Thoracic aorta (tissue), 2 donors: ENCODE data around the gene ZNF879. TPM values are rescaled to one million over a fixed set of nuclear protein-coding genes. Genes with fewer than 3 reads are reported as not detected.

ENCODE experiments used
- ATAC-seq: fragments of 150-250 bp; one replicate; pipeline ENCODE4 v1.8.0; 2017; ENCODE audit warnings: low read depth; ENCODE audit not compliant: insufficient number of reproducible peaks, low FRiP score
- DNase-seq: peaks from one replicate; pipeline ENCODE4 v3.0.0-alpha.2; 2020; ENCODE audit warnings: low spot score
- H3K27ac ChIP-seq, 2 donors: fragments of 200-600 bp; sonication (generic); 1 replicate in 1 of 2; 2 replicates in 1 of 2; pipeline ENCODE4 v1.5.1; 2016; ENCODE audit warnings: mild to moderate bottlenecking in 2 of 2, moderate library complexity in 2 of 2
- H3K27me3 ChIP-seq: fragments of 200-600 bp; sonication (generic); replicated peaks from 2 replicates; pipeline ENCODE4 v1.6.0; 2016; ENCODE audit warnings: mild to moderate bottlenecking; ENCODE audit not compliant: insufficient read depth
- H3K36me3 ChIP-seq: fragments of 200-600 bp; sonication (generic); one replicate; pipeline ENCODE4 v1.5.1; 2016
- H3K4me1 ChIP-seq, 2 donors: fragments of 200-600 bp; sonication (generic); 1 replicate in 1 of 2; 2 replicates in 1 of 2; pipeline versions ENCODE4 v1.5.1 to v1.6.0; 2016; ENCODE audit warnings: low read depth in 2 of 2, mild to moderate bottlenecking in 1 of 2; ENCODE audit not compliant: control insufficient read depth in 1 of 2
- H3K4me3 ChIP-seq: fragments of 200-600 bp; sonication (generic); 2 replicates; pipeline ENCODE4 v1.5.1; 2016; ENCODE audit warnings: mild to moderate bottlenecking
- H3K9me3 ChIP-seq: fragments of 200-600 bp; sonication (generic); 2 replicates; pipeline ENCODE4 v1.5.1; 2016
- total RNA-seq, 2 donors: library from RNA; depleted of rRNA; stranded (reverse); fragments of >200 nt; gene quantifications; one replicate each; pipeline versions ENCODE4 v1.1.0 to v1.2.3, GENCODE V29; 2016
- TF ChIP-seq, protein P1 (sequence below): fragments of 200-600 bp; sonication (generic); IDR thresholded peaks from one replicate; pipeline ENCODE4 v1.5.1; 2019; ENCODE audit warnings: antibody characterized with exemption

The ZNF879 gene
- total RNA-seq, 2 donors from 2014 or later, result 2.6 to 6.3 TPM

DNA sequence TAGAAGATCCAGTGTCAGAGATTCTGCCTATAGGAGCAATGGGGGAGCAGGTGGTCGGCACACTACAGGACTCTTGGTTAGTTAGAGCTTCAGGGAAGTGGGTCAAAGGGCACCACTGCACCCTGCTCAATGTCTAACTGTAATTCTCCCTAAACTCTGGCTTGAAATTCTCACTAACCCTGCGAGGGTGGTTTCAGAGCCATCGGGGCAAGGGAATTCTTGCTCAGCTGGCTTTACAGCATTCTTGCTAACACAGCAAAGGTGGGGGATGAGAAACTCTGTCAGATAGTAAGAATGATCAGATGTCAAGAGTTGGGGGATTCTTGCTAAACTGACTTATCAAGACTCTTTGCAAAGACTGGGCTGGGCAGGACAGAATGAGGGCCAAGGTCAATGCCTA lies 31.8 kb downstream of the ZNF879 start:
- DNase-seq (no peak), ATAC-seq (no peak)
- TF ChIP-seq, protein P1, sequence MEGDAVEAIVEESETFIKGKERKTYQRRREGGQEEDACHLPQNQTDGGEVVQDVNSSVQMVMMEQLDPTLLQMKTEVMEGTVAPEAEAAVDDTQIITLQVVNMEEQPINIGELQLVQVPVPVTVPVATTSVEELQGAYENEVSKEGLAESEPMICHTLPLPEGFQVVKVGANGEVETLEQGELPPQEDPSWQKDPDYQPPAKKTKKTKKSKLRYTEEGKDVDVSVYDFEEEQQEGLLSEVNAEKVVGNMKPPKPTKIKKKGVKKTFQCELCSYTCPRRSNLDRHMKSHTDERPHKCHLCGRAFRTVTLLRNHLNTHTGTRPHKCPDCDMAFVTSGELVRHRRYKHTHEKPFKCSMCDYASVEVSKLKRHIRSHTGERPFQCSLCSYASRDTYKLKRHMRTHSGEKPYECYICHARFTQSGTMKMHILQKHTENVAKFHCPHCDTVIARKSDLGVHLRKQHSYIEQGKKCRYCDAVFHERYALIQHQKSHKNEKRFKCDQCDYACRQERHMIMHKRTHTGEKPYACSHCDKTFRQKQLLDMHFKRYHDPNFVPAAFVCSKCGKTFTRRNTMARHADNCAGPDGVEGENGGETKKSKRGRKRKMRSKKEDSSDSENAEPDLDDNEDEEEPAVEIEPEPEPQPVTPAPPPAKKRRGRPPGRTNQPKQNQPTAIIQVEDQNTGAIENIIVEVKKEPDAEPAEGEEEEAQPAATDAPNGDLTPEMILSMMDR, result no peak
- Histone ChIP-seq H3K36me3 (no peaks in the 10 kb centered on the region), H3K27ac (no peak overlapping the region), H3K27me3 (no peaks in the 10 kb centered on the region), H3K9me3 (no peaks in the 10 kb centered on the region), H3K4me3 (no peak overlapping the region), H3K4me1 (no peaks in the 10 kb centered on the region)

DNA sequence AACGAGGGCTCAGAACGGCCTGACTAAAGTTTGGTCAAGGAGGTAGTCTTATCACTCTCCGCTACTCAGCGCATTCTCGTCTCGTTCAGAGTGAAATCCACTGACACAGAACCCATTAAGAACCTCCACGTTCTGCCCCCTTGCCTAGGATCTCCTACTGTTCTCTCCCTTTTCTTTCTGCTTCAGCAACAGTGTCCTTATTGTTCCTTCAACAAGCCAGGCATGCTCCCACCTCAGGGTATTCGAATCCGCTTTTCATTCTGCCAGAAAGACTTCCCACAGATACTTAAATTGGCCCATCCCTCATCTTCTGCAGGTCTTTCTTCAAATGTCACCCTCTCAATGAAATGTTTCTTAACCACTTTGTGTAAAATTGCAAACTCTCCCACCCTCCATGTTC lies 32.2 kb downstream of the ZNF879 start:
- no peak overlapping the region for H3K27ac ChIP-seq
- no peaks in the 10 kb centered on the region for H3K27me3 ChIP-seq

DNA sequence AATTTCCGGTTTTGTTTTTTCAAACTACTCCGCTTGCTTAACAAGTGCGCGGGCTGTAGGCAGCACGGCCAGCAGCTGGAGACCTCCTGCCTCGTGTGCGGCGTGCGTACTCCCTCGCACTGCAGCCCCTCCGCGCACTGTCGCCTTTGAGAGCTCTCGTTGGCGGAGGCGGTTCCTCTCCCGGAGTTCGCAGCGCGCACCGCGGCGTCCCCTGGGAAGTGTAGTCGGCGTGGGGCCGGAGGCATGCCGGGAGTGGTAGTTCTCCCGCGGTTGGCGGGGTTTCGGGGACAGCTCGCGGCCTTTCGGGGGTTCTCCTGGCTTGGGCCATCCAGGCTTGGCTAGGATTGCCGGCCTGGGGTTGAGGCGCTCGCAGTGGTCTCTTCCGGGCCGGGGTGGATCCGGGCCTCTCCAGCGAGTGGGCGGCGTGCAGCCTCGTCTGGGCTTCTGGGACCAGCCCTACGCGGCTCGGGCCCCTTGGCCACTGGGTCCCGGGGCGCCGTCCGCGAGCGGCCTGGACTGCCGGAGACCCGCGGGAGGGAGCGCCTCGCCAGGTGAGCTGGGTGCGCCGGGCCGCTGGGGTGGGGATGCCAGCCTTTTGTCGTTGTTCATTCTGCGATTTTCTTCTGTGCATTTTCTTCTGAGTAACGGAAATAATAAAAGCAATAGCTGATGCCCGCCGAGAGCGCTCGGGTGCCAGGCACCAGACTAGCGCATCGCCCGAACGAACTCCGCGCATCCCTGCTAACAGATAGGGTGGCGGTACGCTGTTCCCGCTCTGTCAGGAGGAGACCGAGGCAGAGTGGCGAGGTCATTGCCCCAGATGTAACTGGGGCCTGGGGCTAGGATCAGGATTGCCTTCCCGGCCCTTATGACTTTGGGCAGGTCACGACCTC lies 36.8 kb downstream of the ZNF879 start, which contains the start of gene ZNF354C:
ZNF354C (plus strand) TSS at position 258 of the 893 bp plus-strand sequence. CDS start 1,696 bp downstream, outside the sequence.
- DNase-seq (peak; percentile 50), ATAC-seq (peak; percentile 86)
- Histone ChIP-seq H3K36me3 (peaks cover 9% of the 10 kb centered on the region), H3K27me3 (no peaks in the 10 kb centered on the region), H3K27ac (peak within 1 kb of the TSS; percentile 42 to 50), H3K4me1 (peaks cover 5 to 8% of the 10 kb centered on the region in 2 donors), H3K4me3 (peak within 1 kb of the TSS; percentile 88), H3K9me3 (peaks cover 5% of the 10 kb centered on the region)
- TF ChIP-seq, protein P1, result no peak

More for the DNA sequence above, 32.2 kb downstream of the ZNF879 start:
- no peak overlapping the region for H3K4me3 ChIP-seq
- H3K36me3 ChIP-seq, result no peaks in the 10 kb centered on the region
- TF ChIP-seq, protein P1, result no peak
- peaks cover 1 to 2% of the 10 kb centered on the region in 2 donors for H3K4me1 ChIP-seq
- DNase-seq (no peak), ATAC-seq (no peak)
- no peaks in the 10 kb centered on the region for H3K9me3 ChIP-seq

DNA sequence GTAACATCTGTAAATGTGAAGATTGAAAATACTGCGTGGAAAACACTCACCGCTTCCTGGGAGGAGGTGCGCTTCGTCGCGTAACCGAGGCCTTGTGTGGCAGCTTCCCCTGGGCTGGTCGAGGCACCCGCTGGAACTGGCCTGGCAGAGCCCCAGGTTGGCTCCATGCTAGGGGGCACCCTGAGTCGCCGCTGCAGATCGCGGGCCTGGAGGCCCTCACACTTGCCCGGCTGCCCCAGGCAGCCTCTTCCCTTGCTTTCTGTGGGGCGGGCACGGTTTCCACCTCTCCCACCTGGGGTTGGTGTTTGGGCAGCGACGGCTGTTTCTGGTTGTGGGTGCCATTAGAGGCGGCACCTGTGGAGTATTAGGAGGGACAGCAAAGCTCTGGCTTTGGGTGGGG lies 37.4 kb downstream of the ZNF879 start:
- peaks cover 5 to 8% of the 10 kb centered on the region in 2 donors for H3K4me1 ChIP-seq
- H3K9me3 ChIP-seq, result peaks cover 6% of the 10 kb centered on the region
- H3K4me3 ChIP-seq, result peak overlapping the region; percentile 88
- H3K27me3 ChIP-seq, result no peaks in the 10 kb centered on the region
- DNase-seq (no peak), ATAC-seq (no peak)
- H3K36me3 ChIP-seq, result peaks cover 14% of the 10 kb centered on the region
- TF ChIP-seq, protein P1, result no peak
- H3K27ac ChIP-seq, result no peak overlapping the region

DNA sequence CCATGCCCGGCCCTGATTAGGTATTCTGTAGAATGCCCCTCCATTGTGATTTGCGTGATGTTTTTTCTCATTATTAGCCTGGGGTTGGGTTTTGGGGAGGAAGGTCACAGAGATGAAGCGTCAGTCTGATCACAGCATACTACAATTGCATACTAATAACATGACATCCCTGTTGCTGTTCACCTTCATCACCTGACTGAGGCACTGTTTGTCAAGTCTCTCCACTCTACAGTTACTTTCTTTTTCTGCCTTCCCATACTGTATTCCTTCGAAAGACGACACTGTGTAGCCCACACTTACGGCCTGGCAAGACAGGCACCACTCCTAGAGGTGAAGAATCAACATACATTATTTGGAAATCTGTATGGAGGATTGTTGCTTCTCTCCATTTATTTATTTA lies 42.1 kb downstream of the ZNF879 start:
- Histone ChIP-seq H3K4me3 (no peak overlapping the region), H3K36me3 (peaks cover 52% of the 10 kb centered on the region), H3K27ac (no peak overlapping the region), H3K9me3 (peaks cover 49% of the 10 kb centered on the region), H3K27me3 (no peaks in the 10 kb centered on the region), H3K4me1 (peaks cover 5 to 8% of the 10 kb centered on the region in 2 donors)
- DNase-seq, result no peak
- ATAC-seq, result no peak
- TF ChIP-seq, protein P1, result no peak
